Loucy (cell line): ENCODE data around the gene FAAH.

Source experiments
- H2AFZ ChIP-seq: fragments of 200-600 bp; sonication (generic); 2 replicates; pipeline ENCODE4 v1.6.0; 2016; ENCODE audit warnings: antibody characterized with exemption, mild to moderate bottlenecking, low read length, moderate library complexity
- H3F3A ChIP-seq: fragments of 200-600 bp; 2 replicates; pipeline ENCODE4 v1.6.0; 2016; ENCODE audit warnings: antibody characterized with exemption, low read depth, mild to moderate bottlenecking
- H3K27me3 ChIP-seq: fragments of 200-600 bp; sonication (generic); 2 replicates; pipeline ENCODE4 v1.6.1; 2014; ENCODE audit warnings: low read length, mild to moderate bottlenecking; ENCODE audit not compliant: insufficient read depth, poor library complexity, severe bottlenecking
- H3K36me3 ChIP-seq: fragments of 200-600 bp; sonication (generic); 2 replicates; pipeline ENCODE4 v1.6.1; 2016; ENCODE audit warnings: low read length; ENCODE audit not compliant: insufficient read depth
- H3K4me1 ChIP-seq: fragments of 200-600 bp; sonication (generic); 2 replicates; pipeline ENCODE4 v1.5.1; 2014; ENCODE audit warnings: low read length, mild to moderate bottlenecking; ENCODE audit not compliant: insufficient read depth, poor library complexity, severe bottlenecking
- H3K4me2 ChIP-seq: fragments of 200-600 bp; sonication (generic); 2 replicates; pipeline ENCODE4 v1.6.0; 2014; ENCODE audit warnings: antibody characterized with exemption, low read length, low read depth, mild to moderate bottlenecking; ENCODE audit not compliant: poor library complexity, severe bottlenecking
- H3K4me3 ChIP-seq: fragments of 200-600 bp; sonication (generic); 2 replicates; pipeline ENCODE4 v1.5.1; 2014; ENCODE audit warnings: low read length, mild to moderate bottlenecking, mixed read lengths; ENCODE audit not compliant: poor library complexity, severe bottlenecking
- H3K79me2 ChIP-seq: fragments of 200-600 bp; sonication (generic); 2 replicates; pipeline ENCODE4 v1.6.1; 2014; ENCODE audit warnings: low read length; ENCODE audit not compliant: insufficient read depth
- H3K9ac ChIP-seq: fragments of 200-600 bp; sonication (generic); 2 replicates; pipeline ENCODE4 v1.6.0; 2014; ENCODE audit warnings: mild to moderate bottlenecking, low read depth, low read length, moderate library complexity; ENCODE audit not compliant: poor library complexity, severe bottlenecking
- H3K9me2 ChIP-seq: fragments of 200-600 bp; sonication (generic); replicated peaks from 2 replicates; pipeline ENCODE4 v1.6.1; 2016; ENCODE audit warnings: low read depth, low read length, mixed read lengths
- H3K9me3 ChIP-seq: fragments of 200-600 bp; sonication (generic); 2 replicates; pipeline ENCODE4 v1.6.1; 2014; ENCODE audit warnings: mild to moderate bottlenecking, antibody characterized with exemption, low read length, low read depth; ENCODE audit not compliant: insufficient read depth
- H4K20me1 ChIP-seq: fragments of 200-600 bp; sonication (generic); 2 replicates; pipeline ENCODE4 v1.6.0; 2014; ENCODE audit warnings: antibody characterized with exemption, low read length, mild to moderate bottlenecking; ENCODE audit not compliant: insufficient read depth, poor library complexity, severe bottlenecking
- EZH2phosphoT487 ChIP-seq: fragments of 200-600 bp; IDR thresholded peaks from 2 replicates; pipeline ENCODE4 v1.6.1; 2018; ENCODE audit warnings: antibody characterized with exemption, mild to moderate bottlenecking, moderate library complexity, borderline replicate concordance
- TF ChIP-seq, protein P1 (sequence below): fragments of 200-600 bp; sonication (generic); conservative IDR thresholded peaks from 2 replicates; pipeline ENCODE4 v1.5.1; 2014; ENCODE audit warnings: mild to moderate bottlenecking, antibody characterized with exemption, low read length

FAAH gene

DNA sequence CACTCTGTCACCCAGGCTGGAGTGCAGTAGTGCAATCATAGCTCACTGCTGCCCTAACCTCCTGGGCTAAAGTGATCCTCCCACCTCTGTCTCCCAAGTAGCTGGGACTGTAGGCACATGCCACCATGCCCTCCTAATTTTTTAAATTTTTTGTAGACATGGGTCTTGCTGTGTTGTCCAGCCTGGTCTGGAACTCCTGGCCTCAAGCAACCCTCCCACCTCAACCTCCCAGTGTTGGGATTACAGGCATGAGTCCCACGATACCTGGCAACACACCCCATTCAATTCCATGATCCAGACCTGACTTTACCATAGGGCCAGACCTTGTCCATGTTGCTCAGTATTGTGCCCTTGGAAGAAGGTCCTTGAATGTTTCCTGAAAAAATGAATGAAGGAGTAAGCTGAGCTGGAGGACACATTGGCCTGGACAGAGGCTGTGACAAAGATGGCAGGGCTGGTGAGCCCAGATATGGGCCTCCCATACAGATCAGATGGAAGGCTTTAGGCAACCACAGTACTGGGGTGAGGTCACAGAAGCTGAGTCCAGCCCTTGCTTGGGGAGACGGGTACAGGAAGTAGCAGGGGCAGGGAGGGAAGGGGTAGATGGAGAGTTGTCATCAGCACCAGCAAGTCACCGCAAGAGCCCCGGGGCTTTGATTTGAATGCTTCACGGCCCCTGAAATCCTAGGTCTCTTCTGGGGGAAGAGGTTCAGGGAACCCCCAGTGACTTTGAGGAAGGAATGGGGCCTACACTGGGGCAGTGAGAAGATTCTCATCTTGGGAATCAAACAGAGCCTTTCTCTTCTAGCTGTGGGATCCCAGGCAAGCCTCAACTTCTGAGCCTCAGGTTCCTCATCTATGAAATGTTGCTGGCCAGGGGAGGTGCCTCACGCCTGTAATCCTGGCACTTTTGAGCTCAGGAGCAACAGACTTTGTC, 55.4 kb downstream of the FAAH start:
- Histone ChIP-seq H3K9ac (no peak overlapping the region), H3K4me2 (no peak overlapping the region), H4K20me1 (no peaks in the 10 kb centered on the region), H3K27me3 (no peaks in the 10 kb centered on the region), H3K4me3 (no peak overlapping the region), H3K9me2 (no peaks in the 10 kb centered on the region), H3K4me1 (no peaks in the 10 kb centered on the region), H2AFZ (no peak overlapping the region), H3K36me3 (no peaks in the 10 kb centered on the region), H3K79me2 (no peaks in the 10 kb centered on the region), H3K9me3 (no peaks in the 10 kb centered on the region), H3F3A (no peaks in the 10 kb centered on the region)
- no peak for TF ChIP-seq EZH2phosphoT487
- TF ChIP-seq, protein P1, sequence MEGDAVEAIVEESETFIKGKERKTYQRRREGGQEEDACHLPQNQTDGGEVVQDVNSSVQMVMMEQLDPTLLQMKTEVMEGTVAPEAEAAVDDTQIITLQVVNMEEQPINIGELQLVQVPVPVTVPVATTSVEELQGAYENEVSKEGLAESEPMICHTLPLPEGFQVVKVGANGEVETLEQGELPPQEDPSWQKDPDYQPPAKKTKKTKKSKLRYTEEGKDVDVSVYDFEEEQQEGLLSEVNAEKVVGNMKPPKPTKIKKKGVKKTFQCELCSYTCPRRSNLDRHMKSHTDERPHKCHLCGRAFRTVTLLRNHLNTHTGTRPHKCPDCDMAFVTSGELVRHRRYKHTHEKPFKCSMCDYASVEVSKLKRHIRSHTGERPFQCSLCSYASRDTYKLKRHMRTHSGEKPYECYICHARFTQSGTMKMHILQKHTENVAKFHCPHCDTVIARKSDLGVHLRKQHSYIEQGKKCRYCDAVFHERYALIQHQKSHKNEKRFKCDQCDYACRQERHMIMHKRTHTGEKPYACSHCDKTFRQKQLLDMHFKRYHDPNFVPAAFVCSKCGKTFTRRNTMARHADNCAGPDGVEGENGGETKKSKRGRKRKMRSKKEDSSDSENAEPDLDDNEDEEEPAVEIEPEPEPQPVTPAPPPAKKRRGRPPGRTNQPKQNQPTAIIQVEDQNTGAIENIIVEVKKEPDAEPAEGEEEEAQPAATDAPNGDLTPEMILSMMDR = no peak

DNA sequence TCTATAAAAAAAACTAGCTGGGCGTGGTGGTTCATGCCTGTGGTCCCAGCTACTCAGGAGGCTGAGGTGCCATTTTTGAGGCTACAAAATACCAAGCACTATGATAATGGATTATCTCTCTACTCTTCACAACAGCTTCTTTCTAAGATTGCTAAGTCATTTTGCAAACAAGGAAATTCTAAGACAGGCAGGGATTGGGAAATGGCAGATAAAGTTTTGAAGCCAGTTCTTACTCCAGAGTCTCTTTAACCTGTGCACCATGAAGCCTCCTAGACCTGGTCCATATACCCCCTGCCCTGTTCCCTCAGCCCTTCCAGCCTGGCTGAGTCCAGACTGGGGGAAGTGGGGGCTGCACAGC, 56.0 kb downstream of the FAAH start:
- no peaks in the 10 kb centered on the region for H3K4me1 ChIP-seq
- H3K36me3 ChIP-seq = no peaks in the 10 kb centered on the region
- H4K20me1 ChIP-seq = no peaks in the 10 kb centered on the region

DNA sequence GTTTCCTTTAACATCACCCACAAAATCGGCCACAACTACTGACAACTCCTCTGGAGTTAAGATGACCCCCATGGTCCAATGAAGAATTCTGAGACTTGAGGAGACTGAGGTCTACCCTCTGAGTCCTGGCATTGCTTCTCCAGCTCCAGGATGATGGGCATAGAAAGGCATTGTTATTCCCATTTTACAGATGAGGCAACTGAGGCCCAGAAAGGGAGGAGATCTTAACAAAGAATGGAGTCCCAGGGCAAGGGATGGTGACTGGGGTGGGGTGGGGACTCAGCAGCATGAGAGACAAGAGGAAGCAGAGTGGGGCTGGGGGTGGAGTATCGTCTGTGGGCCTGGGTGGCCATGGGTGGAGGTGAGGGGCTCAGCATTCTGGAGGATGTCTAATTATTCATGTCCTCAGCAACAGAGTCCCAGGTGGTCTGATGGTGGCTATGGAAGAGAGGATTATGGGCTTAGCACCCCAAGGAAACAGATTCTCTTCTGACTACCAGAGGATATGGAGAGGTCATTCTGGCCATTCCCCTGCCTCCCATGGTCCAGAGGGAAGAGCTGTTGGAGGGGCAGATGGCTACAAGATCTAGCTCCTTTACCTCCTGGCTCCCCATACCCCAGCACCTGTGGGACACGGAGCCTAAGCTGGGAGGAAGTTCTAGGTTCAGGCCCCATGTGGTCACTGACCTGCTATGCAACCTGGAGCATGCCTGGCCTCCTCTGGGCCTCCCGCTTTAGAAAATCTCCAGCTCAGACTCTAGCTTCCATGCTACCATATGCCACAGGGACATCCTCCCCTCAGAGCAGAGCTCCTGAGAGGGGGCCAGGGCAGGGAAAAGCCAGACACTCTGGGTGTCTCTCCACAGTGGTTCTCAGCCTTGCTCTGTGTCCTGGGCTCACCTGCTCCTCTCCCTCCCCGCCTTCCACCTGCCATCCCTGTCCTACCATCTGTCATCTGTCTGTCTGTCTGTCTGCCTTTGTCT, 58.1 kb downstream of the FAAH start:
- no peaks in the 10 kb centered on the region for H3K36me3 ChIP-seq
- no peak overlapping the region for H3K4me3 ChIP-seq
- H3K79me2 ChIP-seq = no peaks in the 10 kb centered on the region
- H3K4me2 ChIP-seq = no peak overlapping the region
- H3K9me2 ChIP-seq = no peaks in the 10 kb centered on the region
- no peaks in the 10 kb centered on the region for H3K9me3 ChIP-seq
- no peaks in the 10 kb centered on the region for H3F3A ChIP-seq
- H3K27me3 ChIP-seq = no peaks in the 10 kb centered on the region
- H3K4me1 ChIP-seq = no peaks in the 10 kb centered on the region
- peak overlapping the region; percentile 57; the same call in 1 of the 2 replicates for H2AFZ ChIP-seq
- no peak overlapping the region for H3K9ac ChIP-seq
- no peak for TF ChIP-seq EZH2phosphoT487
- TF ChIP-seq, protein P1 = no peak
- no peaks in the 10 kb centered on the region for H4K20me1 ChIP-seq

More for the DNA sequence above, 56.0 kb downstream of the FAAH start:
- Histone ChIP-seq H3K27me3 (no peaks in the 10 kb centered on the region), H3K9me3 (no peaks in the 10 kb centered on the region), H3K9ac (no peak overlapping the region), H3K79me2 (no peaks in the 10 kb centered on the region), H3K4me3 (no peak overlapping the region), H3K4me2 (no peak overlapping the region), H2AFZ (no peak overlapping the region), H3F3A (no peaks in the 10 kb centered on the region), H3K9me2 (no peaks in the 10 kb centered on the region)
- TF ChIP-seq EZH2phosphoT487 = no peak
- TF ChIP-seq, protein P1 = no peak
